Ramos (cell line): ENCODE results near the gene SYT17.

ENCODE experiments used
- in situ Hi-C: fragments of 300-500 bp; cut with MboI; formaldehyde crosslinking; loops from one replicate; pipeline ENCODE4 v1.14.3; 2022; ENCODE audit warnings: low sequenced_read_pairs; ENCODE audit not compliant: unreplicated experiment

The SYT17 gene

DNA sequence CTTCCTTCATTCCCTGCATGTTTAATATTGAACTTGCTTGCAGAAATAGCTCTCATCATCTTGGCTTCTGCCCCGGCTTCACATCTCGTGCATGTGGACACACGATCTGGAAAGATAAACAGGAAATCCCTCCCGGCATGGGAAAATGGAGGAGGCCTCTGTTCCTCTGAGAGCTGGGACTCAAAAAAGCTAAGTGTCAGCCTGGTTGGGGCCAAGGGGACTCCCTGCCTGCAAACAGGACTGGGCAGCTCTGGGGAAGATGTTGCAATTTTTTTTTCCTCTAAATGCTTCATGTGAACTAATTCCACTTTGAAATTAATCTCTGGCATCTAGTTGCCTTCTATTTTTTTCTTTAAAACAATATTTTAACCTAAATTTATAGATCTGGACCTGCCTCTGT is 29.4 kb upstream of the SYT17 start:
- in situ Hi-C loops: no loop called here

DNA sequence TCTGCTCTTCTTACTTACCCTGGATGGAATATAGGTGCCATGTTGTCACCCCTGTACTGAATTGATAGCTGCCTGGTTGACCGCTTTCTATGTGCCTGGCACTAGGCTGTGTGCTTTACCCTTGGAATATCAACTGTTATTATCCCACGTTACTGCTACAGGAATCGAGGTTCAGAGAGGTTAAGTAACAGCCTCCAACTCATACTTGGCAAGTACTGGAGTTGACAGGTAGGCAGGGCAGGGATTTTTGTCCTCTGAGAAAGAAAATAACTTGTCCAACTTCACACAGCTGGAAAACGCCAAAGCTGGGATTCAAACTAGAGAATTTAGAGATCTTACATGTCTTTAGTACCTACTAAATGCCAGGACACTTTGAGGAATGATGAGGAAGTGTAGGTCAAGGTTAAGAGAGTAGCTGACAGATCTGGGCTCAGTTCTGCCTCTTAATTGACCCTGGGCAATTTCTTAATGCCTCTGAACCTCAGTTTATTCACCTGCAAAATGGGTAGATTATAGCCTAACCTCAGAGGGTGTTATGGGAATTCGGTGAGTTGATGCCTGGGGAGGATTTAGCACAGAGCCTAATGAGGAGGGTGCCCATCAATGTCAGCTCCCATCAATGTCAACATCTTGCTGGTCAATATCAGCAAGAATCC is 28.5 kb upstream of the SYT17 start:
- in situ Hi-C loops: no loop called here

DNA sequence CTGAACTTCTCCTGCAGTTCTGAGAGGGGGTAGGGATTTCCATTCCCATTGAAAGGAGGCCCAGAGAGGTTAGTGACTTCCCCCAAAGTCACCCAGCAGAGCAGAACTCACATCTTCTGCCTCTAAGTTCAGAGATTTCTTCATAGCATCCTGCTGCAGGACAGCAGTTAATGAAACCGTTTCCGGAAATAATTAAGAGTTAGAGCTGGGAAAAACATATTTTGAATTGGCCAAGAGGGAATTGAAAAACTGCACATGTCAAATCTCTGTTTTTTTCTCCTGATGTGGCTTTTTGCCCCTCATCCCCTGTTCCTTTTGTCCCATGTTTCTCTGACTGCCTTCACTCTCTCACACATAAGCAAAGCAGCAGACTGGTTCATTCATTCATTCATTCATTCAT is 27.6 kb upstream of the SYT17 start:
- in situ Hi-C loops: no loop called here

DNA sequence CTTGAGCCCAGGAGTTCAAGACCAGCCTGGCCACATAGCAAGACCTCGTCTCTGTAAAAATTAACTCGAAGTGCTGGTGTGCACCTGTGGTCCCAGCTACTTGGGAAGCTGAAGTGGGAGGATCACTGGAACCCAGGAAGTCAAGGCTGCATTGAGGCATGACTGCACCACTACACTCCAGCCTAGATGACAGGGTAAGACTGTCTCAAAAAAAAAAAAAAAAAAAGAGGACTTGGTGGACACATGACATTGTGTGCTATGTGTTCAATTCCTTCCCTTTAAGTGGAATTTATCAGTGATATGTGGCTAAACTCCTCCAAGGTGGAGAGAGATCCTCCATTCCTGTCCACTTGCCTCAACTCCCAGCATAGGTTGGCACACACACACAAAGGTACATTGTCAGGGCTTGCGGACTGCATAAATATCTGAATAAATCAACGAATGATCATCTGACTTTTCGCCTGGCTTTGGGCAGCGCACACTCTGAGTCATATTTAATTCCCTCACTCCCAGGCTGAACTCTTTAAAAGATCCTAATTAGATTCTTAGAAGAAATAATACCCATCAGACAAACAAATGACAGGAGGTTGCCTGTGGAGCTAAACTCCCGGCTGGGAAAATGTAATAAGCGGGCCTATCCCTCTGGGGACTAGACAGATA is 25.0 kb upstream of the SYT17 start:
- in situ Hi-C loops: no loop called here

DNA sequence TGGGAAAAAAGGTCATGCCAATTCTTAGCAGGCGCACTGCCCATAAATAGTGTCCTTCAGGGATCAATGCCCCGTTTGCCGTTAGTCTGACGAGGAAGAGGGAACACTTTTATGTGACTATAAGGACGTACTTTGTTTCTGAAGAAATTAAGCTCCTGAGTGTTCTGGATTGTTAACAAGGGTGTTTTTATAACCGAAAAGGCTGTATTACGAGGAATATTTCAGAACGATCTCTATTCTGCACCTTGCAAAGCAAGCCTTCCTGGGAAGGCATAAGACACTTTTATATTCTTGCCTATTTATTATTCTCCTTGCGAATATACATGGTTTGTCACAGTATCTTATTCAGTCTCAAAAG is 24.5 kb upstream of the SYT17 start:
- in situ Hi-C loops: no loop called here

DNA sequence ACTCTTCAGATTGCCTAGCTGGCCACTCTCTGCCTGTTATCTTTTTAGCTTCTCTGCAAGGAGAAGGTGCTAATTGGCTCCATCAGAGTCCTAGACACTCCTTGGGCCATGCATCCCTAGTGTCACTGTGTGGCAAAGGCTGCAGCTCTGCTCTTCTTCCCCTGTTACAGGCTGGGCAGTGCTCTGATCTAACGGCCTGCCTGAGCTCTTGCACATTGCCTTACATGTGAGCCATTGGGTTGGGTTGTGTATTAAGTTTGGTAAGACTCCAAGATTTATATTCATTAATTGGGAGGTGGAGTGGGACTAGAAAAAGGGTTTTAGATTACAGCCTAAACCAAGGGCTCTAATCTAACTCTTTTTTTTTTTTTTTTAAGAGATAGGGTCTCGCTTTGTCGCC is 23.0 kb upstream of the SYT17 start:
- in situ Hi-C loops: no loop called here

DNA sequence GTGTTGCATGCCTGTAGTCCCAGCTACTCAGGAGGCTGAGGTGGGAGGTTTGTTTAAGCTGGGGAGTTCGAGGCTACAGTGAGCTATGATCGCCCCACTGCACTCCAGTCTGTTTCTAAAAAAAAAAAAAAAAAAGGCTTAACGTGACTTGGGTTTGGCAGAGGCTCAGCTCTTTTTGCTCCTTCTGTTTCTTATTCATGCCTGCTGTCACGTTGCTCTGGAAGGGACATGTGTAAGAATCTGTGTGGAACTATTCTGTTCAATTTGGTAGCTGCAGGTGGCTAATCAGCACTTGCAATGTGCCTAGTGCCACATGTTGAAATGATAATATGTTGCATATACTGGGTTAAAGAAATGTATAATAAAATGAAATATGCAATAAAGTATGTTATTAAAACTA is 20.9 kb upstream of the SYT17 start:
- in situ Hi-C loops: no loop called here

DNA sequence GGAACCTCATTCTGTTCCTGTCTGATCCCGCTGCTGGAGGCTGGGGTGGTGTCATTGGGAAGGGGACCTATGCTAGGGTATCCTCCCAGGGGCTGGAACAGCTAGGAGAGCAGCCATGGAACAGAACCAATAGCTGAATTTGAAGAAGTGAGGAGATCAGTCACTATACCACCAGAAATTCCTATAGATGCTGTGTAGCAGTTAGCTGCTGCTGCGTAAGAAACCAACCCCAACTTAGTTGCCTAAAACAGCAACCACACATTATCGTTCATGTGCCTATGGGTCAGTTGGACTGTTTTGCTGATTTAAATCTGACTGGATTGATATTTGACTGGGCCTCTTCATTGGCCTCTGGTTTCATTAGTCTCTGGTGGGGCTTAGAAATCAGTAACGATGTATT is 20.4 kb upstream of the SYT17 start:
- in situ Hi-C loops: no loop called here

DNA sequence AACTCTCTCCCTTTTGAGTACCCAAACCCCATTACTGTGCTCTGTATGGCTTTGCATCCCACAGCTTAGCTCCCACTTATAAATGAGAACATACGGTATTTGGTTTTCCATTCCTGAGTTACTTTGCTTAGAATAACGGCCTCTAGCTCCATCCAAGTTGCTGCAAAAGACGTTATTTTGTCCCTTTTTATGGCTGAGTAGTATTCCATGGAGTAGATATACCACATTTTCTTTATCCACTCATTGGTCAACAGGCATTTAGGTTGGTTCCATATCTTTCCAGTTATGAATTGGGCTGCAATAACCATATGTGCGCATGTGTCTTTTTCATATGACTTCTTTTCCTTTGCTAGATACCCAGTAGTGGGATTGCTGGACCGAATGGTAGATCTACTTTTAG is 19.9 kb upstream of the SYT17 start:
- in situ Hi-C loops: no loop called here

DNA sequence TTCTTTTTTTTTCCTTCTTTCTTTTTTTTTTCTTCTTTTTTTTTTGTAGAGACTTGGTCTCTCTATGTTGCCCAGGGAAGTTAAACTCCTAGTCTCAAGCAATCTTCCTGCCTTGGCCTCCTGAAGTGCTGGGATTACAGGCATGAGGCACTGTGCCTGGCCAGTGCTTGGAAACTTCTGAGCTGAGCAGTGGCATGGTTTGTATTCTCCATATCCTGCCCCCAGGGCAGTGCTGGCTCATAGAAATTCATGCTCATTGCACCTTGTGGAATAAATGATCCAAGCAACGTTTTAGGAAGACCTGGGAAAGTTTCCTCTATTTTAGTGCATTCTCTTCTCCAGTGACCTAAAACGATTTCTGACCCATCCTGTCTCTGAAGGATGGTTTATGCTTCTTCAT is 16.7 kb upstream of the SYT17 start:
- in situ Hi-C loops: no loop called here

DNA sequence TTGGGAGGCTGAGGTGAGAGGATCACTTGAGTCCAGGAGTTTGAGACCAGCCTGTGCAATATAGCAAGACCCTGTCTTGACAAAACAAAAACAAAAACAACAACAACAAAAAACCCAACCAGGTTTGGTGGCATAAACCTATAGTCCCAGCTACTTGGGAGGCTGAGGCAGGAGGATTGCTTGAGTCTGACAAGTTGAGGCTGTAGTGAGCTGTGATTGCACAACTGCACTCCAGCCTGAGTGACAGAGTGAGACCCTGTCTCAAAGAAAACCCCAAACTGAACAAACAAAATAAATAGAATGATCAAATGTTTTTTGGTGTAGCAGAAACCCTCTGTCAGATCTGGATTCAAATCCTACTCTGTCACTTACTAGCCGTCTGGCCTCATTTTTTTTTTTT is 16.0 kb upstream of the SYT17 start:
- in situ Hi-C loops: no loop called here

DNA sequence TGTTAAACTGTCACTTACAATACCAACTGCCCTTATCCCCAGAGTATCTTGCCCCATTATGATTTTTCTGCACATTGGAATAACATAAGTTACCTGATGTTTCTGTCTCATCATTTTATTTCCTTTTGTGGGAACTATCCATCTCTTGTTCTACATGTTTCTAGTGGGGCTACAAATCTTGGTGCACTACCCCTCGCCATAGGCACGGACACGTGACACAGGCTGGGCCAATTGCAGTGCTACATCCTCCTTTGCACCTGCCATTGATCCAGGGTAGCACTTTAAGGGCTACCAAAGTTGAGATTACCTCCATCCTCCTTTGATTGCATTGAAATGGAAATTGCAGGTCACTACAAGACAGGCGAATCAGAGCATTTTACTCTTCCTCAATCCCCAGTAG is 14.2 kb upstream of the SYT17 start:
- in situ Hi-C loops: no loop called here

DNA sequence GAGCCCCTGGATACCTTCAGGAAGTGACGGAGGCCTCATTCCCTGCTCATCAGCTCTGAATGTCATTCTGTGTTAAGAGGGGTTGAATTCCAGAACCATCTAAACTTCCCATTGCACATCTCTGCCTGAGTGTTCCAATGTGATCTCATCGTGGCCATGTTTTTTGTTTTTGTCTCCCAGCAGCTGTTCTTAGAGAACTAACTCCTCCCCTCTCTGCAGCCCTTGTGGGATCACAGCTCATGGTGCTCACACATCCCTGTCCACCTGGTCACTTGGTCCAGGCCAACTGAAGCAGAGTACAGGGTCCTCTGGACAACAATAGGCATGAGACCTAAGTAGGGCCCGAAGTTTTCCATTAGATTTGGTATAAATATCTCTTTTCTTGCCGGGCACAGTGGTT is 6.0 kb upstream of the SYT17 start:
- in situ Hi-C loops: loop anchor here (5.0 kb wide), 1 partner anchor 40 kb away; no protein-coding TSS in a partner anchor

DNA sequence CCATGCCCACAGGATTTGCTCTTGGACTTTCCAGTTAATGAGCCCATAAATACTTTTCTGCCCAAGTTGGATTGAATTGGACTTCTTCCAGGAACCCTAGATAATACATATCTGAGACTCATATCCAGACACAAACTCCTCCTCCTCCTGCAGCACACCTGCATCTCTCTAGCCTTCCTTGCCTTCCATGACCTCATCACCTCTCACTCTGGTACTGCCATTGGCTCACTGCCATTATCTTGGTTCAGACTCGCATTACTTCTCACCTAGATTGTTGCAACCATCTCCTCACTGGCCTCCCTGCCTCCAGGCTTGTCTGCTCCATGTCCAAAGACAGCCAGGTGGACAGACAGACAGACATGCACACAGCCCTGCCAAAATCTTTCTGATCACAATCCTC is 4.8 kb upstream of the SYT17 start:
- in situ Hi-C loops: loop anchor here (5.0 kb wide), 1 partner anchor 39 kb away; no protein-coding TSS in a partner anchor

DNA sequence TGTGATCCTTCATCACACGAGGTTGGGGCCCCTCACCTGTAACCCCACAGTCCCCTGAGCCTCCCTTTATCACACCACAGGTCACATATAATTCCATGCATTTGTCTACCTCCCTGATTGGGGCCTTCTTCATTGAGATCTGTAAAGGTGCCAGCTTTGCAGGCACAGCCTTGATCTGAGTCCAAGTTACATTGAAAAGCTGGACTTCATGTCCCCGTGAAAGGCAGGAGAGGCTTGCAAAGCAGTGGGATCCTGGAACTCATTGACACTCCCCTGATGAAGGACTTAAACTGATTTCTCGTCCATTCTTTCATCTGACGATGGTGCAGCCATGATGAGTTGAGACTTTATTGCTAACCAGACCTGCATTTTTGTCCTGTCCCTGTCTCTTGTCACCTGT is 3.8 kb upstream of the SYT17 start:
- in situ Hi-C loops: loop anchor here (5.0 kb wide), 1 partner anchor 38 kb away; no protein-coding TSS in a partner anchor

DNA sequence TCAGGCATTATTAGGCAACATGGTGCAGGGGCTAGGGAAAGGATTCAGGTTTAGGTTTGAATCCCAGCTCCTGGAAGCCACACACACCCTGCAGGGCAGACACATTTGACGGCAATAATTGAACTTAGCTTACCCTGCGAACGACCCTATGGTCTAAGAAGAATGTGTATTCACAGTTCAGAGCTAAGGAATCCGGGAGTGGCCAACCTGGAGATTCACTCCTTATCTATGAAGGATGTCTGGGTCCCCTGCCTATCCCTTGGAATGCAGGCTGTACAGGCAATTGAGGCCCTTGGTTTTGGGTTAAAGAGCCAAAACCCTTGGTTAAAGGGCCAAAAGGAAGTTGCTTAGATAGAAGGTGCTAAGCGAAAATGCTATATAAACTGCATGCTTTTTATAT is 2.9 kb upstream of the SYT17 start:
- in situ Hi-C loops: no loop called here

DNA sequence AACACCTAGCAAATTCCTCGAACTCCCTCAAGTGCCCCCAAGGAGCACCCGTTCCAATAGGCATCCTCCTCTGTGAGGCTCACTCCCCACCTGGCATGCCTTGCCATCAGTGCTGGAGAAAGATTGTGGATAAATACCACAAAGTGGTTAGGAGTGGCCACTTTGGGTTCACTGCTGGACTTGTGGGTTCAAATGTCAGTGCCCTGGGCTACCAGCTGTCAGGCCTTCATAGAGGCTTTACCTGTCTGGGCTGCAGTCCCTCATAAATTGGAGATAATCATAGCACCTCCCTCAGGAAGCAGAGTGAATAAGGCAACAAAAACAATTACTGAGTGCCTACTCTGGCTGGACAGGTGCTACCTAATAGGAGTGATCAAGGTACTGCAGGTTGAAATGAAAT is 1.5 kb upstream of the SYT17 start:
- in situ Hi-C loops: no loop called here

DNA sequence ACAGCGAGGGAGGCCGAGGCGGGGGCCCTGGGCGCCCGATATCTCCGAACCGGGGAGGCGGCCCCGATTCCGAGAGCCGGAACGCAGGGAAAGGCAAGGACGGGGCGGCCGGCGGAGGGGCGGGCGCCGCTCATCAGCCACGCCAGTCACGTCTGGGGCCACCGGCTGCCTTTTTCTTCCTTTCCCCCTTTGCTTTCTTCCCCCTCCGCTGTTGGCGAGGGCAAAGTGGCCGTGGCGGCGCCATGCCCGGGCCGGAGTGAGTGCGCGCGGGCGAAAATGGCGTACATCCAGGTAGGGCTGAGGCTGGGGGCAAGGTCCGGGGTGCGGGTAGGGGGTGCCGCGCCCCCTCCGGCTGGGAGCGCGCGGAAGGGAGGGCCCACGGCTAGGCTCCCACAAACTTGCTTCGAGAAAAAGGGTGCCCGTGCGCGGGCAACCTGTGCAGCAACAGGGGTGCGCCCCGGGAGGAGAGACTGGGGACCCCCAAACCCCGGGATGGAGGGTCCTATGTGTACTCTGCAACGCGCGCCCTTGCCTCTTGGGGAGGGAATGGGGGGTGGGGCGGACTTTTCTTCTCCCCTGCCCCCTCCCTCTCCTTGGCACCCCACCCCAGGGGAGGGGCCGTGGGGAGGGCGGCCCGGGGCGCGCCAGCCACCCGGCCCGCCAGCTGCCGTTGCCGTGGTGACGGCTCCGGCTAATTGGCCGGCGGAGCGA is 486 bp downstream of the SYT17 start:
- in situ Hi-C loops: no loop called here

DNA sequence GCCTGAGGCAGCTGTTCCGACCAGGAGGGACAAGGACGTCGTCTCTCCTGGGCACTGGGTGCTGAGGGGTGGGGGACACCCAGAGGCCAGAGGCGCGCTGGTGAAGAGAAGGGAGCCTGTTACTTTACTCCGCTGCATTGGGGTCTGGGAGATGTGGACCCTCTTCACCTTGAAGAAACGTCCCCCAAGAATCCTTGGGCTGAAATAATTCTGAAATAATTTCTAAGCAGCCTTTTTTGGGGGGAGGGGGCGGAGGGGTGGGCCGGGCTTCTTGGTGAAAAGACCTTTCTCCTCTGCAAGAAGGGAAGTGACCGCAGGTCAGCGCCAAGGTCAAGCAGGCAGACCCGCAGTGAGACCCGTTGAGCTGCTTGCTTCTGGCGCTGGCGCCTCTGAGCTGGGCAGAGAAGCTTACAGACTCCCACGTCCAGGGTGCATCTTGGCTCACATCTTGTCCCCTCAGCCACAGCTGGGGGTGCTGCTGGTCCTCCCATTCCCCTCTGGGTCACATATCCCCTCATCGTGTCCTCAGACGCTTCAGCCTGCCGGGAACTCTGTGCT is 1.1 kb downstream of the SYT17 start:
- in situ Hi-C loops: no loop called here

DNA sequence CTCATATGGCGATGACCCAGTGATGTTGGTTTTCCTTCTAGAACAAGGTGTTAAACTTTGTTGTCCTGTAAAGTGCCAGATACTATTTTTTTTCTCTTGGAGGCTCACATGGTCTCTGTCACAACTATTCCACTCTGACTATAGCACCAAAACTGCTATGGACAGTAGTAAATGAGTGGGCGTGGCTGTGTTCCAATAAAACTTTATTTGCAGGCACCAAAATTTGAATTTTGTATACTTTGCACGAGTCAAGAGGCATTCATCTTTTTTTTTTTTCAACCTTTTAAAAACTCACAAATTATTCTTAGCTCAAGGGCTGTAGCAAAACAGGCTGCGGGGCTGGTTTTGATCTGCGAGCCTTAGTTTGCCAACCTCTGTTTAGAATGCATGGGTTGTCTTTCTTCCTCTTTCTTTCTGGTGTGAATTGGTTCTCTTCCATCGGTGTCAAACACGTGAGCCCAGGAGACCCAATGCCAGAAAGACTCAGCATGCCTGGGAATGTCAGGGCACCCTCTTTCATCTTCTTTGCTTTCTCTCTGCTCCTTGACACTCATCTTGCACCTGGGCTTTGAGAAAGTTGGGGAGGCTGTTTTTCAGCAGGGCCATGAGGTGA is 2.1 kb downstream of the SYT17 start:
- in situ Hi-C loops: no loop called here
